ENCODE data around the gene VAMP5.
A peak's percentile ranks its signal among the peaks of the same experiment; 100 is the strongest.
"Not testable (repeated sequence)": the region's sequence is repeated elsewhere in the genome, so short reads cannot be mapped to it uniquely, and the experiment has no call there.

The VAMP5 gene

DNA sequence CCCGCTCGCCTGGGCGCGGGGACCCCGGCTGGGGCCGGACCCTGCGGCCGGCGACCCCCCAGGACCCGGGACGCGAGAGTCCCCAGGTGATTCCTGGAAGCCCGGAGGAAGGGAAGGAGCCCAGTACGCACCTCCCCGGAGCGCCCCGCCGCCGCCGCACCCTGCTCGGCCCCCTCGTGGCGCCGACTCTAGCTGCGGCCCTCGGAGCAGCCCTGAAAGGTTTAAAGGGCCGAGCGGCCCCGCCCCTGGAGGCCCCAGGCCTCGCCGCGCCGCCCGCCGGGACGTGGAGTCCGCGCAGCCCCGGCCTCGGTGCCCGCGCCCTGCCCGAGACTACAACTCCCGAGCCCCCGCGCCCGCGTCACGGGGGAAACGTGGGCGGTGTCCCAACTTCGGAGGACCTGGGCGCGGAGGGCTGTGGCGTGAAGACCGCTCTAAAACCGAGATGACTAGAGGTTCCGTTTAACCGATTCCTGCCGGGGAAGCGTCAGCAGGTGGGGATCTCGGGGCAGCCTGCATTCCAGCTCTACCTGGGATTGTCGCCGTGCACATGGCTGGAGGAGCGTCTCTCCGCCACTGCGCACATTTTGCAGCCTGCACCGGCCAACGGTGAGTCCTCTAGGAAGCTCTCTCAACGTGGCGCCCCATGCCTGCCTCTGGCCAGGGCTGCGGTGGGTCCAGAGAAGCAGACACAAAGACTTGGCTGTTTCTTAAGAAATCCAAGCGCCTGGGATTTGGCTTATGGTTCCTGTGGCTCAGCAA lies 18.4 kb downstream of the VAMP5 start, which contains the start of gene TMEM150A:
Gene TMEM150A, minus strand, starts transcription at position 223 of the 759 bp plus-strand sequence. CDS start 750 bp downstream, outside the sequence.
- DNase-seq = peak; percentile 88

DNA sequence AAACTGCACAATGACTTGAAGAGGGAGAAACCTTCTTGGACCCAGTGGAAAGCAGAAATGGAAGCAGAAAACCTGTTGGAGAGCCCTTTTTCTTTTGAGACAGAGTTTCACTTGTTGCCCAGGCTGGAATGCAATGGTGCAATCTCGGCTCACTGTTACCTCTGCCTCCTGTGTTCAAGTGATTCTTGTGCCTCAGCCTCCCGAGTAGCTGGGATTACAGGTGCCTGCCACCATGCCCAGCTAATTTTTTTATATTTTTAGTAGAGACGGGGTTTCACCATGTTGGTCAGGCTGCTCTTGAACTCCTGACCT lies 19.9 kb downstream of the VAMP5 start:
- not testable (repeated sequence) for DNase-seq

DNA sequence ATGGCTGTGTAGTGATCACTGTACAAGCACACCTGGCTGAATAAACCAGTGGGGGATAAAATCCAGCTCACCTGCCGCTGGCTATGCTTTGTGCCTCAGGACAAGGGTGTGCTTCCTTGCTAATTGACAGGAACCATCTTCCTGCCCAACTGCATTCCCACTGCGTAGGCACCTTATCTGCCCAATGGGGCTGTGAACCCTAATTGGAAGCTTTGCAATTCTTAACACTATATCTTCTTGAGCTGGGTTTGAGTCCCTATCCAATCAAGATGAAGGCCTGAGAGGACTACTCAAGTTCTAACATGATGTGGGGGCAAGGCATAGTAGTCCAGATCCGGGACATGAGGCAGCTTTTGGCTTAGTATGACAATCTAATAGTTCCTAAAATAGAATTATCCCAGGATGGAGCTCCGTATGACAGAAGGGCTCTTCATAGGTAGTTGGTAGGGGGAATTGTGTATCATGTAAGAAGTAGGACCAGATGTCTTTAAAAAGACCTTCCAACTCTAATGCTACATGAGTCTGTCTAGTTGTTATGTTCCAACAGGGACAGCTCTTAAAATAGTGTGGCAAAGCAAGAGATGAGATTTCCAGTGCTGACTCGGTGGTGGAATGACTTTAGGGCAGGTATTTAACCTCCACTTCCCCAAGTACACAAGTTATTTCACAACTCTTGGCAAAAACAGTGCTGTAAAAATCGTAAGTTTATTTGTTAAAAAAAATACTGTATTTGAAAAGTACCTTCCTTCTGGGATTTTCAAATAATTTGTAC lies 20.5 kb downstream of the VAMP5 start:
- DNase-seq = no peak

GRCh38 chr2:85605406-85606115 lies 21.3 kb downstream of the VAMP5 start:
- no peak for DNase-seq

DNA sequence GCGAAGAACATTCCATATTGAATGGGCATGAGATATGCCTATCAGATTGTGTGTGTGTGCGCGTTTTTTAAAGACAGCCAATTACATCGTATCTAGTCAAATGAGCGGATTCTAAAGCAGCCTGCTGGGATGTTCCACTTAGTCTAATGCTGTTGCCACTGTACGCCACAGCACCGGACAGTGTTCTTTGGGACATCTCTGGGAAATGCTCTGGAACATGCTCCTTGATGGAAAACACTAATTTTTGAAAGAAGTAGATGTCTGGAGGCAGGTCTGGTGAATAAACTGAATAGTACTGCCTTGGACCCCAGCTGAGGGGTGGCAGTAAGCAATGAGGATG lies 21.9 kb downstream of the VAMP5 start:
- no peak for DNase-seq

DNA sequence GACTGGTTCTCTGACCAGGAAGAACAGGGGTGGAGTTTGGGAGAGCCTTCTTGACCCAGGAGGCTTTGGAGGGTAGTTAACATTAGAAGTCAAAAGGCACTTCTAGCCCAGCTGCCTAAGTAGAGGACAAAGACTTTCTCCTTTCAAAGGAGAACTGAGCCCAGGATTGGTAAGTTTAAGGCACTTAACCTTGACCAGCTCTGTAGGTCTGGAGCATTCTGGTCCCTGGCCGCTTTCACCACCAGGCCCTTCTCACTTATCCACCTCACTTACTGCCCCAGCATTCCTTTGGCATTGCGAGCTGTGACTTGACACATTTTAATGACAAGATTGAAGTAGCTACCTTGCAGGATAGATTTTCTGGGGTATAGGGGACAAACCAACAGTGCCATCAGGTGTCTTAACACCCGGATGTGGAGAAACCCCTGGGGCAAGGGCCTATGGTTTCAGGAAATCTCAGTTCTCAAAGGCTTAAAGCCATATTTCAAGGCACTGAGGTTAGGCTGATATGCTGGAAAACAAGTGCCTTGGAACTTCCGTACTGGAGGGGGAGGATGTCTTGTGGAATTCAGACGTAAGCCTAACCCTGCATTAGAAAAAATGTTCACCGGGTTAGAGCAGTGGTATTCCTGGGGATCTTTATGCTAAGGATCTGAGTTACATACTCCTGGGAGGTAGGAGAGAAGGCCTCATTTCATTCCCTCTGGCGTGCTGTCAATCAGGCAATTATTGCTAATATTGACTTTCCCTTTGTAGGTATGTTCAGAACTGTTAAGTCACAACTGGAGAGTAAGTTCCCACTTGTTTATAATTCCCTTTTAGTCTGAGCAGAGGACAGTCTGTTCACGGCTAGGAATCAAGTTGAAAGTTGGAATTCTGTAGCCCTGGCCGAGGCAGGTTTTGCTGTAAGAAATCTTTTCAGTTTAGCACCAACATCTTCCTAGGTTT lies 23.3 kb downstream of the VAMP5 start:
- no peak for DNase-seq

DNA sequence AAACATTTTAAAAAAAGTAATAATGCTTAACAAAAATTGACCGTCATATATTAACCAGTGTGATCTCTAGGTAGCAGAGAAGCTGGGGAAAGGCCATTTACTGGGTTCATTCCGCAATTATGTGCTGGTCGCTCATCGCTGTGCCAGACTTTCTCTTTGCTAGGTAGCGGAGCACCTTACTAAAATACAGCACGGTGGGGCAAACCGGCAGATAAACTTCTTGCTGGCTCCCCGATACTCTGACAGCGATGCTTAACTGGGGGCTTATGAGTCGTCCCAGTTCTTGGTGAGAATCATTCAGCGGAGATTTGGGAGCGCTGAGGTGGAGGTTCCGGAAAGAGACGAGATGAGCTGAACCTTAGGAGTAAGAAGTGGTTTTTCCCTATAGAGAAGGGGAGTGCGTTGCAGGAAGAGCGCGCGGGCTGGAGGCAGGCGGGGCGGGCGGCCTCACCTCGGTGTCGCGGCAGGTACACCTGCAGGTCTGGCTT lies 27.0 kb downstream of the VAMP5 start:
- DNase-seq = no peak

- DNase-seq = peak; percentile 82
Observed at GRCh38 chr2:85611705-85612587, 27.7 kb downstream of the VAMP5 start, which contains the start of gene C2orf68. C2orf68 (minus strand) TSS chr2:85612066; CDS start chr2:85611984, 82 bp downstream.

GRCh38 chr2:85613717-85614515 lies 29.7 kb downstream of the VAMP5 start:
- no peak for DNase-seq

- DNase-seq = not testable (repeated sequence)
Observed at GRCh38 chr2:85614757-85615156, 30.5 kb downstream of the VAMP5 start.

- no peak for DNase-seq
Observed at GRCh38 chr2:85615413-85615728, 31.1 kb downstream of the VAMP5 start.

GRCh38 chr2:85617723-85618122 lies 33.5 kb downstream of the VAMP5 start:
- not testable (repeated sequence) for DNase-seq

DNA sequence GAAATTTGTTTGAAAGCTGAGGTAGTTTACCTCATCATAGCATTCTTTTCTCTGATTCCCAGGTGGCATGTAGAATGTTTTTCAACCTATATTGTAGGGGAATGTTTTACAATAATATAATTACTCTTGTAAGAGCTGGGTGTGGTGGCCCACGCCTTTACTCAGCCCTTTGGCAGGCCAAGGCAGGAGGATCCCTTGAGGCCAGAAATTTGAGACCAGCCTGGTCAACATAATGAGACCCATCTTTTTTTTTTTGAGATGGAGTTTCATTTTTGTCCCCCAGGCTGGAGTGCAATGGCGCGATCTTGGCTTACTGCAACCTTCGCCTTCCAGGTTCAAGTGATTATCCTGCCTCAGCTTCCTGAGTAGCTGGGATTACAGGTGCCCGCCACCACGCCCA lies 35.4 kb downstream of the VAMP5 start:
- DNase-seq = no peak

DNA sequence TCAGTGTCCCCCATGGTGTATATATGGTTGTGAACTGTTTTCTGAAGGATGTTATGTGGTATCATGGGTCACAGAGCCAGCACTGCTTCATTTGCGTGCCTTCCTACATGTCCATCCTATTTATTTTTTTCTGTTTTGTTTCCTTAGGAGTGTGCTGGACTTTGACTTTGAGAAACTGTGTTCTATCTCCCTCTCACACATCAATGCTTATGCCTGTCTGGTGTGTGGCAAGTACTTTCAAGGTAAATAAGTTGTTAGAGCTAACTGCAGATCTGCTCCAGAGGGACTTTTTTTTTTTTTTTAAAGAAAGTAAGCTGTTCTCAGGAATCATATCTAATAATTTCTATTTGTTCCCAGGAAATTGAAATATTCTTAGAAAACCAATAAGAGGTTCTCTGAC lies 37.1 kb downstream of the VAMP5 start:
- DNase-seq = no peak

GRCh38 chr2:85623991-85624390 lies 39.8 kb downstream of the VAMP5 start:
- no peak for DNase-seq

GRCh38 chr2:85628658-85629057 lies 44.4 kb downstream of the VAMP5 start:
- DNase-seq = no peak

DNA sequence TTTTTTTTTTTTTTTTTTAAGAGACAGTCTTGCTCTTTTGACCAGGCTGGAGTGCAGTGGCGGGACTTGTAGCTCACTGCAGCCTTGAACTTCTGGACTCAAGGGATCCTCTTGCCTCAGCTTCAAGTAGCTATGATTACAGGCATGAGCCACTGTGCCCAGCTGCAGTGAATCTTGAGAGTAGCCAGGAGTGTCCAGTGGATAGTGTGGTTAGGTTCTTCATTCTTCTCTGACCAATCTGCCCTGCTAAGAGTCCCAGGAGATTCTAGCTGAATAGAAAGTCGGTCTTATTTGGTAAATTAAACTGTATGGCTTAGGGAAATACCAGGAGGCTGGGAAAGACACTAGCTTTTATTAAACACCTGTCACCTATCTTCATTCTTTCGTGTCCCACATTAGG lies 47.1 kb downstream of the VAMP5 start:
- no peak for DNase-seq

DNA sequence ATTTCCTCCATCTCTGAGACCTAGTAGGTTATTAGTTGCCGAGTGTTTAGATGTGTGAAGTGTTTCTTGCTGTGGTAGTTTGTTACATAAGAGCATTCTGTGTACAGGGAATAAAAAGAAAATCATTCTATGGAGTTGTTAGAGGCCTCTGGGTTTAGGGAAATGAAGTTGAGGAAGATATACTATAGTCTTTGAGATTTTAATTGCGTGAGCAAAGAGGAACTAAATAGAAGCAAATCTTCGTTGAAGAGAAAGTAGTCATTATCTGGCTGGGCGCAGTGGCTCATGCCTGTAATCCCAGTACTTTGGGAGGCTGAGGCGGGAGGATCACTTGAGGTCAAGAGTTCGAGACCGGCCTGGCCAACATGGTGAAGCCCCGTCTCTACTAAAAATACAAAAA lies 50.8 kb downstream of the VAMP5 start:
- no peak for DNase-seq

- no peak for DNase-seq
Observed at GRCh38 chr2:85635636-85636035, 51.4 kb downstream of the VAMP5 start.

GRCh38 chr2:85642725-85643124 lies 58.5 kb downstream of the VAMP5 start:
- no peak for DNase-seq

All from stimulated activated CD4-positive, alpha-beta T cell treated with anti-CD3 and anti-CD28 coated beads, Interleukin-12 subunit alpha, Interleukin-12 subunit beta, amount 100 ng/mL, for 4 hours (primary cell).